Right cardiac atrium (tissue), 5 donors: ENCODE measurements around the gene ALDOA. TPM values are rescaled to one million over a fixed set of nuclear protein-coding genes. Genes with fewer than 3 reads are reported as not detected.

Experiments
- ATAC-seq, 2 donors: fragments of 200-7000 bp; cut with Tn5 transposase; one replicate each; pipeline versions ENCODE4 v1.8.0 to v1.9.1; 2020; ENCODE audit warnings: moderate library complexity in 2 of 2, mild to moderate bottlenecking in 1 of 2
- DNase-seq, 3 donors: peaks; one replicate each; pipeline ENCODE4 v3.0.0-alpha.2; 2020
- H3K27ac ChIP-seq: one replicate; pipeline ENCODE4 v1.5.1; 2013; ENCODE audit warnings: mild to moderate bottlenecking, low read length, control low read depth, moderate library complexity
- H3K27me3 ChIP-seq: one replicate; pipeline ENCODE4 v1.6.1; 2013; ENCODE audit not compliant: control insufficient read depth, insufficient read depth
- H3K4me1 ChIP-seq: one replicate; pipeline ENCODE4 v1.6.1; 2013; ENCODE audit warnings: low read length; ENCODE audit not compliant: control insufficient read depth, insufficient read depth
- H3K4me3 ChIP-seq: one replicate; pipeline ENCODE4 v1.5.1; 2013; ENCODE audit warnings: low read length, control low read depth
- H3K9me3 ChIP-seq: one replicate; pipeline ENCODE4 v1.6.1; 2013; ENCODE audit warnings: low read length; ENCODE audit not compliant: control insufficient read depth
- WGBS: extraction: QIAGEN DNeasy Blood & Tissue Kit; methylation state at CpG from one replicate; pipeline ENCODE4 v1.1.7; 2013; 5-methylcytosine and 5-hydroxymethylcytosine counted together
- intact Hi-C, 4 donors: fragments of 100-400 bp; cut with DNase I; formaldehyde crosslinking; loops; one replicate each; pipeline versions ENCODE4 v1.11.0 to v1.14.0; 2022 to 2023
- polyA plus RNA-seq: library from polyadenylated mRNA; stranded (reverse); fragments of 200-250 nt; gene quantifications from one replicate; pipeline ENCODE4 v1.2.3, GENCODE V29; 2013
- total RNA-seq, 4 donors: library from RNA; stranded (reverse); fragmentation: NEBNext Ultra II Directional; extraction: Animal tissue kit (Norgen Biotek cat#: 25700); gene quantifications; one replicate each; pipeline ENCODE4 v1.2.1, GENCODE V29; 2021
- donor health status: healthy with polysubstance abuse.
- donor health status: DM: no; HTN: yes; CAD: no.
- donor health status: DM: no; HTN: no; CAD: no.
- donor health status: DM: no; HTN: yes; CAD: no; lungs with severe emphysema.
- donor health status: DM: yes; HTN: yes; CAD: no.

ALDOA gene
- total and polyA plus RNA-seq, 5 donors: 2,625 to 3,581 (median 3,327) TPM

DNA sequence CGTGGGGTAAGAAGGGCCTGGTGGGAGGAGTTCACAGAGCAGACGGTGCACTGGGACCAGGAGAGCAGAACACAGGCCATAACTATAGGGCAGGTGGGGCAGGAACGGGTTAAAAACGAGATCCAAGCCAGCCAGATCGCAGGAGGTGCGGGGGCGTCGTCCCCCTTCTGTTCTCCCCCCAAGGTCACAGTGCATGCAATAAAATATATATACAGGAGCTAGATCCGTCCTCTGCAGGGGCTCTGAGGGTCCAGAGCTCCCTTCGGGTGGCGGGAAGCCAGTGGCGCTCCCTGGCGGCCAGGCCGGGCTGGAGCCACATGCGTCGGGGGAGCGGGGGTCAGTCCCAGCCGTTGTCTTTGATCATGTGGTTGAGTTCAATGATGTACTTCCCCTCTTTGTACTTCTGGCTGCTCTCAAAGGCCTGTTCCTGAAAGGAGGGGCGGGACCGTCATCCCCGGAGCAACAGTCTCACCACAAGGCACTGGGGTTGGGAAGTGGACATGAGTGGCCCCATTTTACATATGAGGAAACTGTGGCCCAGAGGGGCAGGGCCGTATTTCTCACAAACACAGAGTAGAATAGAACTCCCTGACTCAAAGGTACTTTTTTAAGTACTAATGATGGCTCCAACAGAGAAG, 26.9 kb downstream of the ALDOA start:
- ATAC-seq (peak; percentile 56 to 80), DNase-seq (peak; percentile 85 to 93 (median 92))
- H3K27ac ChIP-seq: peak overlapping the region; percentile 72
- 10% methylated on average over 22 of the region's 22 CpGs for WGBS
- peaks cover 2% of the 10 kb centered on the region for H3K4me1 ChIP-seq
- intact Hi-C loops: loop anchor here in 2 of 4 donors (5.0 to 10.0 kb wide), 2 partner anchors 50 to 302 kb away; partner anchors contain the start of gene ZNF48 (in 1 of the 2)
- H3K27me3 ChIP-seq: no peaks in the 10 kb centered on the region
- no peaks in the 10 kb centered on the region for H3K9me3 ChIP-seq
- H3K4me3 ChIP-seq: peak overlapping the region; percentile 36

DNA sequence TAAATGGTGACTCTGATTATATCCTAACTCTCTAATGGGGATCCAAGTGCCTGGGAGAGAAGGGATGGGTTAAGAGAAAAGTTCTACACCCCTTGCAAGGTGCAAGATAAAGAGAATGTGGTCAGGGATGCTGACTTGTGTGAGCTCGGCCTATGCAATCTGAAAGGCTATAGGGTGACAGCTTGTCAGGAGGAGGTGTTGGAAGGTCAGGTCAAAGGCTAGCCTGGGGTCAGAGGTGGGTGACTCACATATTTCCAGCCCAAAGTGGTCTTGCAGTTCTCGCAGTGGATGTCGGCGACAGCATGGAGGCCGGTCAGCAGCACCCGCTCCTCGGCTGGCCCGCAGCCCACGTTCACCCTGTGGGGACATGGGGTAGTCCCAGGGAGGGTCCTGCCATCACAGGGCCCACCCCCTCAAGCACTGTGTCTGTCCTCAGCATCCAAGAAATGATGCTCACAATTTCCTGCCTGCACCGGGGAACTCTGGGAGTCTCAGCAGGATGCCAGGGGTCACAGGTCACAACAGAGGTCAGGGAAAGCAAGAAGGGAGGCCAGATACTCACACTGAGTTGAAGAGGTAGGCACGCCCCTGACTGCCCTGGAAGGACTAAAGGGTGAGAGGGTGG, 29.1 kb downstream of the ALDOA start:
- H3K4me1 ChIP-seq: peaks cover 2% of the 10 kb centered on the region
- WGBS: 73% methylated on average over 11 of the region's 11 CpGs
- H3K4me3 ChIP-seq: peak overlapping the region; percentile 85
- H3K27me3 ChIP-seq: no peaks in the 10 kb centered on the region
- intact Hi-C loops: loop anchor here in 2 of 4 donors (5.0 to 10.0 kb wide), 2 partner anchors 52 to 300 kb away; partner anchors contain the start of gene ZNF48 (in 1 of the 2)
- no peaks in the 10 kb centered on the region for H3K9me3 ChIP-seq
- H3K27ac ChIP-seq: peak overlapping the region; percentile 24
- DNase-seq: peak in 1 of 3 donors; percentile 73
- no peak for ATAC-seq

DNA sequence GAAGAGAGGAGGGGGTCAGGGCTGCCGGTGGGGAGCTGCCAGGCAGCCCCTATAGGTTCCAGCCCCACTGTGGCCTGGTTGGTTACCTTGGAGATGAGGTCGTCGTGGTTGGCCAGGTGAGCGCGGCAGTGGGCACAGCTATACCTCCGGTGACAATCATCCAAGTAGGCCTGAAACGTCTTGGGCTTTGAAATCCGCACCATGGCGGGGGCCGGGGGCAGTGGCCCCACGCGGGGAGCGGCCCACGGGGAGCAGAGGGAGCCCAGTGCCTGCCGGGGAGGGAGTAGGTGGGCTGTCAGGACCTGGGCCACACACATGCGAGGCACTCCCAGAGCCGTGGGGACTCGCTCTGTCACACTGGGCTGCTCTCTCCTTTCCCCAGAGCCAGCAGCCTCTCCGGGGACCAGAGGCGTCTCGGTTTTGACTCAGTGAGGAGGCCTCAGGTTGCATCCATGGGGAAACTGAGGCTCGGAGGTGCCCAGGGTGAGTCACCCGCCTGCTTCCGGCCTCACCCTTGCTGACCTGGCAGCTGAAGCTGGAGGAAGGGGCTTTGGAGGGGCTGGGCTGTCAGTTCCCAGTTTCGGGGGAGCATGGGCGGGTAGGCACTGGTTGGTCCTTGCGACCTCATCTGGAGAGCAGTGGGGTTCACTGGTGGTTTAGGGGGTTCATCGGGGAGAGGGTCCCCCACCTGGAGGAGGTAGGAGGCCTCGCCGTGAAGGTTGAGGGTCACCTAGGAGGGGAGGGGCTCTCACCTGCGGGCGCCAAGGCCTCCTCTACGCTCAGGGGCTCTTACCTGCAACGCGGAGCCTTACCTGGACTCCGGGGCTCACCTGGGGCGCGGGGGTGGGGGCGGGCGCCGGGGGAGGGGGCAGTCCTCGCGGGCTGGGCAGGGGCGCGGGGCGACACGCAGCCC, 29.9 kb downstream of the ALDOA start:
- H3K27ac ChIP-seq: peak overlapping the region; percentile 24
- H3K4me1 ChIP-seq: peaks cover 2% of the 10 kb centered on the region
- ATAC-seq: no peak
- H3K9me3 ChIP-seq: no peaks in the 10 kb centered on the region
- peak in 1 of 3 donors; percentile 66 for DNase-seq
- H3K4me3 ChIP-seq: peak overlapping the region; percentile 85
- WGBS: 11% methylated on average over 47 of the region's 47 CpGs
- H3K27me3 ChIP-seq: no peaks in the 10 kb centered on the region
- intact Hi-C loops: loop anchor here in 1 of 4 donors (10.0 kb wide), 1 partner anchor 299 kb away; the partner anchor contains the start of gene ZNF48

DNA sequence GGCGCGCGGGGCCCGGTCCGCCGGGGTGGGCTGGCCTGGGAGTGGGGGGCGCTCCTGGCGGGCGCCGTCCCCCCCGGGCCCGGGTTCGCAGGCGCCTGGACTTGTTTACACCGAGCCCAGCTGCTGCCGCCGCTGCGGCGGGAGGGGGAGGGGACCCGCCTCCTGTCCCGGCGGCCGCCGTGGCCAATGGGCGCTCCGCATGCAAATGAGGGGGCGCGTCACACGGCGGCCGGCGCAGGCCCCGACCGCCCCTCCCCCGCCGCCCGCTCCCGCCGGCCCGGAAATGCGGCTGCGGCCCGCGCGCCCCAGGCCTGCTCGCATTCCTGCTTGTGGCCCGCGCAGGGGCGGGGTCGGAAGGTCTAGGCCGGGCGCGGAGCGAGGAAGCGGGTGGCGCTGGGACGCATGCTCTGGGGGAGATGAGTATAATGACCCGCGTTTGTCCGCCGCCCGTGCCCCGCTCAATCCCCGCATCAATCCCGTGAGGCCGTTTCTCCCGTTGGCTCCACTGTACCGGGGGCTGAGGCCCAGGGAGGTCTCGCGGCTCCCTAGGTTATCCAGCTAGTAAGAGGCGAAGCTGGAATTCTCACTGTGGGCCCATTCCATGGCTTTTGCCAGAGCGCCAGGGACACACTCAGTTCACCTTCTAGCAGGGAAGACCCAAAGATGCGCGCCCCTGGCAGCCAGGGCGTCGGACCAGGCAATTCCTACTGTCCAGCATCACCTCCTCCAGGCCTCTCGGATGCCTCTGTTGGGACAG, 30.7 kb downstream of the ALDOA start, which contains the start of gene YPEL3:
YPEL3 (minus strand) TSS at position 109 of the 757 bp plus-strand sequence. CDS start 731 bp downstream, outside the sequence.
- WGBS: 9% methylated on average over 77 of the region's 77 CpGs
- ATAC-seq: peak; percentile 70 to 81
- Histone ChIP-seq H3K4me3 (peak within 1 kb of the TSS; percentile 85), H3K9me3 (no peaks in the 10 kb centered on the region), H3K27ac (peak within 1 kb of the TSS; percentile 38), H3K27me3 (no peaks in the 10 kb centered on the region), H3K4me1 (peaks cover 2% of the 10 kb centered on the region)
- DNase-seq: peak; percentile 95 to 98 (median 98)
- intact Hi-C loops: loop anchor here in 1 of 4 donors (10.0 kb wide), 1 partner anchor 299 kb away; the partner anchor contains the start of gene ZNF48

DNA sequence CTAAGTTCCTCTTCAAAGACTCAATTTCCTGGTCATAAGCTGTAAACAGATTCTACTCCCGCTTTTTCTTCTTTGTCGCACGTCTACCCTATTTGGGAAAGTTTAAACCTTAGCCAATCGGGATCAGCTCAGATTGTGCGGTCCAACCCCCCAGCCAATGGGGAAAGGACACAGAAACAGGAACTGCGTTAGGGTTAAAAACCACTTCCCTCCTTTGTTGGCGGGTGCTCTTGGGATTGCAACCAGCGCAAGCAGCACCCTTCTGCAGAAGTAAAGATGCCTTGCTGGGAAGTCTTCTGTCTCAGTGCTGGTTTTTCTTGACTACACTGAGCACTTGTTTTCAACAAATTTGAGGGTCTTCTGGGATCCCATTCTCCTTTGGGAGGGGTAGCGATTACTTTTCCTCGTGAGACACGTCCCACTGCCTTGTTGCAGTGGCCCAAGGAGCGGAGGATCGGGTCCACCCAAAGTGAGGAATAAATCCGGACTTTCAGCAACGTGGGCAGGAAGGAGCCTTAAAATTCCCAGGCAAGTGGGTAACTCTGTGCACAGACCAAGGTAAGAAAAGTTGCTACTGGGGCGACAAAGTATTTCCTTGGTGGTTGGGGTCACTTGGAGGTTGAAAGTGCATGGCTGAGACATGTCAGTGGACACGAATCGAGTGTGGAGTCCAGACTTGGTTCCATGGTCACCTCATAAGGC, 31.5 kb downstream of the ALDOA start:
- intact Hi-C loops: loop anchor here in 1 of 4 donors (10.0 kb wide), 1 partner anchor 298 kb away; the partner anchor contains the start of gene ZNF48
- peak in 1 of 3 donors; percentile 18 for DNase-seq
- Histone ChIP-seq H3K9me3 (no peaks in the 10 kb centered on the region), H3K4me3 (no peak overlapping the region), H3K27ac (peak overlapping the region; percentile 38), H3K4me1 (peaks cover 2% of the 10 kb centered on the region), H3K27me3 (no peaks in the 10 kb centered on the region)
- 96% methylated on average over 18 of the region's 18 CpGs for WGBS
- ATAC-seq: no peak

DNA sequence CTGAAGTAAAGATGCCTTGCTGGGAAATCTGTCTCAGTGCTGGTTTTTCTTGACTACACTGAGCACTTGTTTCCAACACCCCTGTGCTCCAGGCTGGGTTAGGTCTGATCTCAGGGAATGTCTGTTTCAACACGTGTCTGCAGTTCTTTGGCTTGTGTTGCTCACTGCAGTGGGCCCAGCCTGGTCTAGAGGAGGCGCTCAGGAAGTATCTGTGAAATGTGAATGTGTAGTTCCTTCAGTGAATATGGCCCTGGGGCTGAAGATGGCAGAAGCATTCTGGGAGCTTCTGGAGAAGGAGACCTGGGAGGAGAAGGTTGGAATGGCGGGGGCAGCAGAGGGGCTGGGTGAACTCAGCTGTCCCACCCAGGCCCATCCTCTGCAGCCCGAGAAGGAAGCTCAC, 38.5 kb downstream of the ALDOA start:
- H3K9me3 ChIP-seq: no peaks in the 10 kb centered on the region
- no peaks in the 10 kb centered on the region for H3K4me1 ChIP-seq
- no peak overlapping the region for H3K27ac ChIP-seq
- DNase-seq: no peak
- intact Hi-C loops: no loop called here
- no peaks in the 10 kb centered on the region for H3K27me3 ChIP-seq
- H3K4me3 ChIP-seq: no peak overlapping the region
- peak in 1 of 2 donors; percentile 17 for ATAC-seq
- 85% methylated on average over 4 of the region's 4 CpGs for WGBS

DNA sequence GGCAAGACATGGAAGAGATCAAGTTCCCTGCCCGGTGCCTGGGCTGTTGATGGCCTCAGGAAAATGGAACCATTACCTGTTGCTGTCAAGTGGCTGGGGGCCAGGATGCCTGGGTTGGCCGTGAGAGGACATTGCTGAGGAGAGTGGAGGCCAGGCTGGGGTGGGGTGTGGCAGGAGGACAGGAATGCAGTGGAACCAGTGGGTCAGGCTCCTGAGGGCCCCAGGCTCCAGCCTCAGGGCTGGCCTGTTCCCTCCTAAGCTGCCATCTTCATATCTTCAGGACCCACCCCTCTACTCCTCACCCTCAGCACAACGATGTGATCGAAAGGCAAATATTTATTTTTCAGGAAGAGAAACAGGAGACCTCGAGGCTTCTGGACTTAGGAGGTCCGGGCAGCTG, 38.9 kb downstream of the ALDOA start:
- no peak overlapping the region for H3K27ac ChIP-seq
- 87% methylated on average over 6 of the region's 6 CpGs for whole genome bisulfite sequencing
- no peaks in the 10 kb centered on the region for H3K9me3 ChIP-seq
- DNase-seq (peak in 1 of 3 donors; percentile 35), ATAC-seq (peak in 1 of 2 donors; percentile 9)
- H3K4me1 ChIP-seq: no peaks in the 10 kb centered on the region
- H3K27me3 ChIP-seq: no peaks in the 10 kb centered on the region
- no peak overlapping the region for H3K4me3 ChIP-seq
- intact Hi-C loops: no loop called here

DNA sequence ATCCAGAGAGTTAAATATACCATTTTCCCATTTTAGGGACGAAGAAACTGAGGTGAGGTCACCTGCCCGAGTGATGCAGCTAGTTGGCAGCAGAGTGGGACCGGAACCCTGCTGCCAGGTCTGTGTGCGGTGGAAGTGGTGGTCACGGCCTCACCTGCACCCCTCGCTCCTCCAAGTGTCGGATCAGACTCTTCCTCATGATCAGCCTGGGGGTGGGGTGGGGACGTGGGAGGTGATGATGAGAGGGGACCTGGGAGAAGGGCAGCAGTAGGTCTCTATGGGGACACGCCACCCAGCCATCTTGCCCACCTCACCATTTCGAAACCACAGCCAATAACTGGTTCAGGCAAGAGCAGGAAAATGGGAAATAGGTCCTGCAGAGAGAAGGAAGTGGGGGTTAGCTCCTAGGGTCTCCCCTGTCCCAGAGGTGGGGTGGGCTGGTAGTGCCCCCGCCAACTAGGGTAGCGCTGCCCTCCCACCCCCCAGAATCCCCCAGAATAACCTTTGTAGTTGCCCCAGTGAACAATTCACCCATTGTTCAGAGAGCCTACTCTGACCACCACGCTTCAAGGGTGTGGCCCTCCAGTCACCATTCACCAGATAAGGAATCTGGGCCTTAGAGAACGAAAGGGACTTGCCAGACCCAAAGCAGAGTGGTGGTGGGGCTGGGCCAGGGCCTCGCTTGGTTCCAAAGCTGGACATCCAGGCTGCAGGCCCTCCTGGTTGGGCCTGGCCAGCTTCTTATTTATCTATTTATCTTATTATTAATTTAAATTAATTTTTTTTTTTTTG, 42.7 kb downstream of the ALDOA start:
- intact Hi-C loops: no loop called here
- no peak overlapping the region for H3K4me3 ChIP-seq
- no peaks in the 10 kb centered on the region for H3K27me3 ChIP-seq
- DNase-seq (peak in 1 of 3 donors; percentile 44), ATAC-seq (no peak)
- H3K4me1 ChIP-seq: no peaks in the 10 kb centered on the region
- WGBS: 85% methylated on average over 15 of the region's 15 CpGs
- H3K9me3 ChIP-seq: no peaks in the 10 kb centered on the region
- H3K27ac ChIP-seq: no peak overlapping the region

DNA sequence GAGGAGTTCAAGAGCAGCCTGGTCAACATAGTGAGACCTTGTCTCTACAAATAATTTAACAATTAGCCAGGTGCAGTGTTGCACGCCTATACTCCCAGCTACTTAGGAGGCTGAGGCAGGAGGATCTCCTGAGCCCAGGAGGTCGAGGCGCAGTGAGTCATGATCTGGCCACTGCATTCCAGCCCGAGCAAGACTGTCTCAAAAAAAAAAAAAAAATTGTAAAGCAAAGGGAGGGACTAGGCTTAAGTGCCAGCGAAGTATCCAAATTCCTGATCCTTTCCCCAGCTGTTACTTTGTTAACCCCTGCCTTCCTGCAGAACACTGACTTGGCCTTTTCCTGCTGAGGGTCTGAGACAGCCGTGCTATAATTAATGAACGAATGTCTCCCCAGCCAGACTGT, 45.1 kb downstream of the ALDOA start:
- Histone ChIP-seq H3K9me3 (no peaks in the 10 kb centered on the region), H3K4me1 (no peaks in the 10 kb centered on the region), H3K27me3 (no peaks in the 10 kb centered on the region), H3K27ac (no peak overlapping the region), H3K4me3 (no peak overlapping the region)
- DNase-seq (peak in 1 of 3 donors; percentile 15), ATAC-seq (no peak)
- 56% methylated on average over 7 of the region's 7 CpGs for WGBS
- intact Hi-C loops: no loop called here
